GM21786 (cell line): ENCODE measurements around the gene H2BK1.

Source experiments
- ATAC-seq: cut with Tn5 transposase; IDR thresholded peaks from one replicate; pipeline ENCODE4 v1.9.1; 2021; ENCODE audit not compliant: unreplicated experiment

The H2BK1 gene

DNA sequence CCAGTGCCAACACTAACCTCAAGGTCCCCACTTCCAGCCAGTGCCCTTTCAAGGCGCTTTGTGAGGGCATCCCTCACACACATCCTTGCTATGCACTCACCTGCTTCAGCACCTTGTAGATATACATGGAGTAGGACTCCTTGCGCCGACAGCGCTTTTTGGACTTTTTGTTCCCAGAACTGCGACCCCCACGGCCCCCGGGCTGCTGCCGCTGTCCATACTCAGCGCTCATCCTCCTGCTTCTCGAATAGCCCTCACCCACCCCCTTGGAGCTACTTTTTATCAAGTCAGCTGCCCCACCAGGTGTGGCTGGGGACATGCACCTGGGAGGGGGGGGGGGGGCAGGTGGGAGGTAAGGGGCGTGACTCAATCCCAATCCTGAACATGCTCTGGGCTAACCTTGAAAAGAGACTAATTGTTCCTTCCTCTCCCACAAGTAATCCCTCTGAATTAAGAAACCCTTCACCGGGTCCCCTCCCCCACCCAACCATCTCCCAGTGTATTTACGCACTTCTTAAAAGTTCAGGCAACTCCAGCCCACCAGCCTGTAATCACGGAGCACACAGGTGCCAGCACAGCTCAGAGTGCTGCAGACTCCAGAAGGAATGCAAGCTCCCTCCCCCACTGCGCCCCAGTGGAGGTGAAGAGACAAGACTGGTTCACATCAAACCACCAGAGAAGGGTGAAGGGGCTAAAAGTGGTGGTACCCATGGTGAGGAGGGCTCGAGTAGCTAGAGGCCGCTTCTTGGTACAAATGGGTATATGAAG, at the start of gene H2BK1:
H2BK1 (minus strand) TSS at position 402 of the 768 bp plus-strand sequence; CDS start at position 232, 170 bp downstream.
- ATAC-seq: no peak

DNA sequence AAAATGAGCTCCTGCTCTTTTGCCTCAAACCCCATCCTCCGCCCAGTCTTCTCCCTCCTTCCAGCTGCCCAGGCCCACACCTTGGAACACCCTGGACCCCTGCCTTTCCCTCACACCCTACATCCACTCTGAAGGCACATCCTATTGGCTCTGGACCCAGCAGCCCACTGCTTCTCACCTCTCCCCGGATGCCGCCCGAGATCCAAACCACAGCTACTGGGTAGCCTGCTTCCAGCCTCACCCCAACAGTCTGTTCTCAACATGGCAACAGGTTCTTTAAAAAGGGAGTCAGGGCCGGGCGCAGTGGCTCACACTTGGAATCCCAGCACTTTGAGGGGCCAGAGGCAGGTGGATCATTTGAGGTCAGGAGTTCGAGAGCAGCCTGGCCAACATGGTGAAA, 47.7 kb upstream of the H2BK1 start:
- ATAC-seq: no peak

DNA sequence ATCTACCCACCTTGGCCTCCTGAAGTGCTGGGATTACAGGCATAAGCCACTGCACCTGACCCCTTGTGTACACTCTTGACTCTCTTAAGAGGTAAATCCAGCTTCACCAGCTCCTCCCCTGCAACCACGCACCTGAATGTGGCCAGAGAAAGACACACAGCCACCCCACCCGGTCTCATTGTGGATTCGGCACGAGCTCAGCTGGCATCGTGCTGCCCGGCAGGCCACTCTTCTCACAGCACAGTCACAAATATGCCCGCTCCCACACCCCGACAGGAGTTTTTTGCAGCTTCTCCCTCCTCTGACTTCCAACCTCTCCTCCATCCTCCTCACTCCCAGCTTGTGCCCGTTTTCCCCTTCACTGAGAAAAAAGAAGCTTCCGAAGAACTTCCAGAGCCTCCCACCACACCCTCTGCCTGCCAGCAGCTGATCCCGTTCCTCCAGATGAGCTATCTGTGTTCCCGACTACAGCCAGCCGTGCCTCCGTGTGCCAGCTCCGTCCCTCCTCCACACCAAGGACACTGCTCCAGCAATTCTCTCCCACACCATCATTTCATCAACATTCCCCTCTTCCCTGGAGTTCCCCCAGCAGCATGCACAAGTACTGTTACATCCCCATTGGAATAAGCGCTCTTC, 46.2 kb upstream of the H2BK1 start:
- ATAC-seq: no peak

DNA sequence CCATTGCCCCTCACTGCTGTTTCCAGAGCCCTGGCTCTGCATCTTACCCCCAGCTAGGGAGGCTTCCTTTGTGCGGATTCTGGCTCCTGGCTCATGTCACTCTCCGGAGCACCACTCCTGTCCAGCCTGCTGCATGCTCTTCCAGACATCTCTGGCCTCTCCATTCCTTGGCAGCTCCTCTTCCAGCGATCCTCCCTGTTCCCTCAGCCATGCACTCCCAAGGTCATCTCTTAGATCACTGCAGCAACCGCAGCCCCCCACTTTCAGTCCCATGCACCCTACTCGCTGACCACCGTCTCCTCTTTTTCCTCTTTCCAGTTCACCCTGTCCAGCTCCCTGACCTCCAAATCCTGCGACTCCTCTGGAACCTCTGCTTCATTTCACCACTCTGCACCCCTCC, 45.1 kb upstream of the H2BK1 start:
- no peak for ATAC-seq

DNA sequence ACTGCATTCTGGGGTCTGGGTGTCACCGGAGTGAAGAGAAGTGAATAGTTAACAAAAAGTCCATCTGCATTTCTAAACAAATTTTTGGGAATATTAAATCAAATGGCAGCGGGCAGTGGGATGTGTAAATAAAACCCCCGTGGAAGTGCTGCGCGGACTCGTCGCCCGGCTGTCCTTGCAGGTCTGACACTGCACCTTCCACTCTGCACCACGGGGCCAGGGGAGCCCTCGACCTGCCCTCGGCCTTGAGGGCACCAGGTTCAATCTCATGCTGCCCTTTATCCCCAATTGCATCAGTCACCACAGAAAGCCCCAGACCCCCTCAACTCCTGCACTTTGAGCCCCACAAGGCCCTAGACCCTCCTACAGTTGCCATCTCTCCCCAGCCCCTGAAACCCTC, 44.6 kb upstream of the H2BK1 start:
- ATAC-seq: no peak

DNA sequence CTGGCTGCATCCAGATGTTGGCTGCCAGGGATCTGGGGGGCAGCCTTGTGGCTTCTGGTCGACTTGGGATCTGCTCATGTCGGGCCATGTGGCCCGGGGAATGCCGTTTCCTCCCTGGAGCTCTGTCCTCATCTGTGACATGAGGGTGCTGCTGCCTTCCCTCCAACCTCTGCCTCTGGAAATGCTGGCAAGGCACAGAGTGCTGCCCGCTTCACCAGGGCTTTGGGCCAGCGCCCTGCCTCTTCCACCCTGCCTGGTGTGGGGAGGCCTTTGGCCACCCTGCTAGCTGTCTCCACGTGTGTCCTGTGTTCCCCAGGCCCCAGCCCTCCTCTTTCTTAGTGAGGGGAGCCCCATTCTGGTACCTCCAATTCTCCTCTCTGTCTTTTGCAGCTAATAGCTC, 44.0 kb upstream of the H2BK1 start:
- no peak for ATAC-seq

DNA sequence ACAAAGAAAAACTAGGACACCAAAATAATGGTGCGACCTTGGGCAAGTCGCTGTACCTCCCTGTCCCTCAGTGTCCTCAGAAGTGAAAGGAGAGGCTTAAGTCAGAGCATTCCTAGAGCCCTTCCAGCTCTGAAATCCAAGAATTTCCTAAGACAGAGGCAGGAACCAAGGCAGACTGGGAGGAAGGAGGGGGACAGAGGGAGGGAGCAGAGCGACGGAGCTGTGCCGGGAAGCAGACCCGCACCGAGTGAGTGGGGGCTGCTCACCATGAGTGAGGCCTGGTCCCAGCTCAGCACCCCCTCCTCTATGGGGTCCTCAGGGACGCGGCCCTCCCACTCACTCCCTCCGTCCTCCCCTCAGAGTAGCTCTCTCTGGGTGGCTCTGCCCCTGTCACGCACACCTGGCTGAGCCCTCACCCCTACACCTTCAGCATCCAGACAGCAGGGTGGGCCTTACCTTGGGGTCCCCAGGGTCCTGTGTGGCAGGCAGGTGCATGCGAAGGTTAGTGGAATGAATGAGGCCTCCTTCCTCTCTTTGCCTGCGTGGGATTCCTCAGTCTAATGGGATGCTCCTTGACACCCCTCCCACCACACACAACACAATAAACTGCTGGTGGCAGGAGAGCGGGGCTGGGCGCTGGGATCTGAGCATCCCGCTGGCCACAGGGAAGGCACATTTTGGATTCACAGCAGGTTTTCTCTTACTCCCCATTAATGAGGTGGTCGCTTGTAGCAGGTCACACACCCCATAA, 42.8 kb upstream of the H2BK1 start:
- ATAC-seq: no peak

DNA sequence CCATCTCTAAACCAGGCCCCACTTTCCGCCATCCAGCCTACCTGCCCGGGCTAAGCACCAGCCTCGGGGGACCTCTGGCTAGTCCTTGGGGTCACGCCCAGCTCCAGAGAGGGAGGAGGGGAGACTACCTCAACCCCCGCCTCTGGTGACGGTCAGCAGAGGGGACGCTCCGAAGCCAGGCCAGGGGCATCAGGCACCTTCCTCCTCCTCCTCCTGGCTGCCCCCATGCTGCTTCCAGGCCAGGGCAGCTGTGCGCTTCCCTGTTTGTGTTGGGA, 42.2 kb upstream of the H2BK1 start:
- ATAC-seq: no peak

DNA sequence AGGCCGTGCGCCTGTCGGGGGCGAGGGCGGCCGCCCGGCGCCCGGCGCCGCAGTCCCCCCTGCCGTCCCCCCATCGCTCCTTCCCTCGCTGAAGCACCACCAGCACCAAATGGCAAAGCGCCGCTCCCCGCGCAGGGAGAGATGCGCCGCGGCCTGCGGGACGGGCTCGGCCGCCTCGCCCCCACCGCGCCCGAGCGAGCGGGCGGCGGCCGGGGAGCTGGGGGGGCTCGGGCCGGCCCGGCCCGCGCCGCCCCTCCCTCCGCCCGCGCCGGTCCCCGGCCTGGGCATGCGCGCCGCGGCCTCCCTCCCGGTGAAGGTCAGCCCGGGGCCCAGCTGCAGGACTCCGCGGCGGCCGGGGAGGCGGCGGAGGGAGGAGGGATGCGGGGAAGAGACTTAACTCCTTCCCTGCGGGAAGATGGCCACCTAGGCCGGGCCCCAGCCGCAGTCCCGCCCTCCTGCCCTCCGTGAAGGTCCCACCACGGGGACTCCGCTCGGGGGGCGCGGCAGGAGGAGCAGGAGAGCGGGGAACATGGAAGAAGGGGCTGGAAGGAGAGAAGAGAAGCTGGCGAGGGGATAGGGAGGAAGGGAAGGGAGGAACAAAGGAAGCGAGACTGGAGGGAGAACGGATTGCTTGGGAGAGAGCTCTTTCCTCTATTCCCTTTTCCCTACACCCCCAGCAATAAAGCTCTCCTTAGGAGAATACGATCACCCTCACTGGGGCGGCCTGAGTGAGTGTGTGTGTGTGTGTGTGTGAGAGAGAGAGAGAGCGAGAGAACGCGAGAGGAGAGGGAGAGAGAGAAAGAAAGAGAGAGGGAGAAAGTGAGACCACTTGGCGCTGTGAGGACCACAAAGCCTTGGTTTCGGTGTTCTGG, 41.6 kb upstream of the H2BK1 start:
- ATAC-seq: no peak

DNA sequence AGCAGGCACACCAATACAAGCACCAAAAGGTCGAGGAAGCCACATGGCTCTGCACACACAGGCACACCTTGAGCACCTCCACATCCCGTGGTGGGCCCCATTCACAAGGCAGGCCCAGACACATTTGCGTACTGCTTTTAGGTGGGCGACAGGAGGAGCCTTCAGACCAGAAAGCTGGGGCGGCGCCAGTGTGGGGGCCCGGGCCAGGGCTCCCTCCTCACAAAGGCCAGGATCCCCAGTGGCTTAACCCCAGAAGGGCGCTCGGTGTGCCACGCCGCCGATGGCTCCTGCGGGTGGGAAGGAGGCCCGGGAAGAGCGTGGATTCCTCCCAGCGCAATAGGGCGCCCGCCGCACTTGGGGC, 41.0 kb upstream of the H2BK1 start:
- no peak for ATAC-seq

DNA sequence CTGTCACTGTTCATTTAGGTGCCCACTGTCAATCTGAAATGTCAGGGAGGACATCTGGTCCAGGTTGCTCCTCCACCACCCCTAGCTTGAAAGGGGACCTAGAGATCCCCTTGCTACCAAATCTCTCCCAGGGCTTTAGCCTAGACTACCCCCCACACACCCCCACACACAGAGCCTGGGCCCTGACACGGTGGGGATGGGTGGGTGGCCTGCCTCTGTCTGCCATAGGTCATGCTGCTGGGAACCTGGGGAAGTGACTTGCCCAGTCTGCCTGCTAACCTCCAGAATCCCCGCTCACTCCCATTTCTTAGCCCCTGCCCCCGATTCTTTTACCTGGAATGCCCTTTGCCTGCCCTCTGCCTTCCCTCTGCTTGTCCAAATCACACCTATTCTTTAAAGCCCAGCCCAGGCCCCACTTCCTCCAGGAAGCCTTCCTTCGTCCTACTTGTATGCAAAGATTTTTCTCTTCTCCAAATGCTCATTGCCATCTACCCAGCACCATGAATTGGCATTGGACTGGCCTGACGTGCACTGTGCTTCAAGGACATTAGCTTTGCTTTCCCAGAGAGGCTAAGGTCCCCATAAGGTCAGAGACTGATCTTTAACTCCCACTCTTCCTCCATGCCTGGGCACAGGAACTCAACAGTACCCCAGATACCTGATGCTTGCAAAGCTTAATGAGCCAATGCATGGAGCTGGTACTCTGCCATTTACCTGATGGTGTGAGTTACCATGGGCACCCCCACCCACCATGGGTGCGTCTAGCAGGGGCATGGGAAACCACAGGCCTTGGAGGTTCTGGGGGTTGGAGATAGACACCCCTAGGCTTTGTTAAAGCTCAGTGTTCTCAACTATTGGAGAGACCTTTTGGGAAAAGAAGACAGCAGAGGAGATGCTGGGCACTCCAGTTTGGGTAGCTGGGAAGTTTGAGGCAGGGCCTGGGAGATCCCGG, 40.2 kb upstream of the H2BK1 start:
- ATAC-seq: no peak

DNA sequence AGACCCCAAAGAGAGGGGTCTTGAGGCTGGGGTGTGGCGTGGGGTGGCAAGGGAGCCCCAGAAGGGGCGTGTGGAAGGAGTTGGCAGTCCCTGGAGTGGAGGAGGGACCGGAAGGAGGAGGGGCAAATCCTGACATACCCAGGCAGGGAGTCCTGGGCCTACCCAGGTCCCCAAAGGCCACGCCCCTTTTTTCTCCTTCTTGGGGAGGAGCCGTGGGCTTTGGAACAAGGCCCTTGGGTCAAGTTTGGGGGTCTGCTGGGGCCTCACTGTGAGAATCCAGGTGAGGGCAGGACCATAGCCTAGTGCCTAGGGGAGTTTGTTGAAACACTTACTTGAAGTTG, 39.4 kb upstream of the H2BK1 start:
- ATAC-seq: no peak

DNA sequence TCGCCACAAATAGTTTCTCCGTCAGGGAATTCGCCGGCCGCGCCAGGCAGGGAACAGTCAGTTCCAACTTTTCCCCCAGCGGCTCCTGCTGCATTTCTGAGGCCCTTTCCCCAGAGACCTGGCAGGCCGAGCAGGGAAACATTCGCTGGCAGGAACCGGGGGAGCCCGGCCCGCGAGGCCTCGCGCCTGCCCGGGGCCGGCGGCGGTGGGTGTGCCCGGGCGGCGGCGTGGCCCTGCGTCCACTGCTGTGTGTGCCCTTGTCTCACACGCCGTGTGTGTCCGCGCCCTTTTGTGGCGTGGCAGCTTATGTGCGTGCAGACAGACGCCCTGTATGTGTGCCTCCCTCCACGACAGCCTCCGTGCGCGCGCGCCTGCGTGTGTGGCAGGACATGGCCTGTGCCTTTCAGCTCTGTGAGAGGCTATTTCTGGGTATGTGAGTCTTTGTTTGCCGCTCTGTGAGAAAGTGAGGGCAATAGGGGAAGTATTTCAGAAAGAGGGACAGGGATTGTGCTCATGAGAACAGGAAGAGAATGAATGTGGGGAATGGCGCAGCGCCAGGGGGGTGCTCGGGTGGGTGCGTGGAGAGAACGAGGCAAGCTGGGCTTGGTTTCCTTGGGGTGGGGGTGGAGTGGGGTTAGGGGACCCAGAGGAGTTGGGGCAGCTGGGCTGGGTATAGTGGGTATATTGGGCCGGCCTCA, 38.9 kb upstream of the H2BK1 start:
- no peak for ATAC-seq

DNA sequence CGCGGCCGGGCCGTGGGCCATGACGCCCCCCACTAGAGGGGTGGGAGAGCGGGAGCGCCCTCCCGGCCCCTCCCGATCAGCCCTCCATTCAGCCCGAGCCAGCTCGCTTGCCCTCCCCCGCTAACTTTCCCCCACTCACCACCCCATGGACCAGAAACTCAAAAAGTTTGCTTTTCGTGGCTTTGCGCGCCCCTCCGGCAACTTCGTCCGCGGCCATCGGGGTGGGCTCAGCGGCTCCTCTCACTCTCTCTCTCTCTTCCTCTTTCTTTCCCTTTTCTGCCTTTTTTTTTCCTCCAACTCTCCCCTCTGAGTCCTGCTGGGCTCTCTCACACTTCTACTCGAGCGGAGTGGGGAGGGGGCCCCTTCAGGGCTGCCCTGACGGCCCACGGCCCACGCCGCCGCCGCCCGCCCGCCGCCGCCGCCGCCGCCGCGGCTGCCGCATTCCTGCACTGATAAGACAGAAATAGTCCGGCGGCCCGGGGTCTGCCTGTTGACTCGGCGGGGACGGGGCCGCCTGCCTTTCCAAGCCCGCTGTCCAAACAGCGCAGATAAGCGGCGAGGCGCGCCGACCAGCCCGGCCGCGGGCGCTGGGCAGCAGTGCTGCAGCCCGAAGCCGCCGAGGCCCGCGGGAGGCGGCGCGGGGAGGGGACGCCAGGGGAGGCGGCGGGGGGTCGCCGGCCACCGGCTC, 38.2 kb upstream of the H2BK1 start, which contains the start of gene SMARCD3:
SMARCD3 (minus strand) TSS at position 349 of the 688 bp plus-strand sequence; CDS start at position 217, 132 bp downstream.
- no peak for ATAC-seq

DNA sequence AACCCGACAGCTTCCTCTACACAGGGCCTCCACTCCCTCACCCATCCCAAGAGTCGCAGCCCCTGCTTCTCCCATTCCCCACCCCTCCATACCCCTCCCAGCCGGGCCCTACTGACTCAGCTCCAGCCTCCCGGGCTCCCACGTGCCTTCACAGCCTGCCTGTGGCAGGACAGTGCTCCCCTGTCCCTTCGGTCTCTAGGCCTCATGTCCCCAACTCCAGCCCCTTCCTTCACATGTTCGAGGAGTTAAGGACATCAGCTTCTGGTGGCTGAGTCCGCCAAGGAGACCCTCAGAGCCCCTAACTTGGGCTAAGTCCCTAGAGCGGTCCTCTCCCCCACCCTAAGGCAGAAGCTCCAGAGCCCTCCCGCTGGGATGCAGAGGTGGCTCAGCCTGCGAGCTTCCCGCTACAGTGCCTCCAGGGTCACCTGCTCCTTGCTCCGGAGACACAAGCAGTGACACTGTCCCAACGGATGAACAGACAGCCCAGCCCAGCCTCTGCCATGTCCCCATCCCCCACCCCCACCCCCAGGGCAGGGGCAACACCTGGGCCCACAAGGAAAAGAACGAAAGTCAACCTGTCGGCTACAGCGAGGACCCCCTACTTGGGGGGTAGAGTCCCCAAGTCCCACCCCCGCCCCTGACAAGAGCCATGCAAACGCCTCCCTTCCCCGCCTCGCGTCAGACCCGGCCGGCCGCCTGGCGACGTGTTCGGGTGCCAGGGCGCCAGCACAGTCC, 37.5 kb upstream of the H2BK1 start:
- no peak for ATAC-seq

DNA sequence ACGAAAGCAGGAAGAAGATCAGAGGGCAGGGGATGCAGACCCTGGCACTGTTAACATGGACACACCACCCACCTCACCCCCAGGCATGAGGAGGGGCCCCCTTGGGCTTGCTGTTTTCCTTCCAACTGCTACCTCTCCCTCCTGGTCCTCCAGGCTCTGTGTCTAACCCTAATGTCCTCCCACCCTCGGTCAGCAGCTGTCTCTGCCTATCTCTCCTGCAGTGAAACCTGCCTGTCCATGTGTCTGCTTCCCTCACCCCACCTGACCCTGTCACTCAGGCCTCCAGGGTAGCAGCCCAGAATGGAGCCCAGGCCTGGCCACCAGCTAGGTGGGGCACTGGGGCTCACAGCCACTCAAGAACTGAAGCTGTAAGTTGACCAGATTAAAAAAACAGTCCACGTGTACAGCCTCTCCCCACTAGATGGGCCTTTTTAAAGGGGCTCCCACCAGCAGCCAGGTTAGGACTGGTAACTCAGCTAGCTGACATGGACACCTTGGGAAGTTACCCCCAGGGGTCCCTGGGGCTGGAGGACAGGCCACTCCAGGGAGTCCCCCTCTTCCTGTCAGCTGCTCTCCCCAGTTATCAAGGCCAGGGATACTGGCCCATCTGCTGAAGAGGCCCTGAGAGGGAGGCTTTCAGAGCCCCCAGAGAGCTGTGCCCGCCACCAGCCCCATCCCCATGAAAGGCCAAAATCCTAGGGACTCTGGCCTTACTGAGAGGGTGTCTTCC, 36.7 kb upstream of the H2BK1 start:
- ATAC-seq: no peak

DNA sequence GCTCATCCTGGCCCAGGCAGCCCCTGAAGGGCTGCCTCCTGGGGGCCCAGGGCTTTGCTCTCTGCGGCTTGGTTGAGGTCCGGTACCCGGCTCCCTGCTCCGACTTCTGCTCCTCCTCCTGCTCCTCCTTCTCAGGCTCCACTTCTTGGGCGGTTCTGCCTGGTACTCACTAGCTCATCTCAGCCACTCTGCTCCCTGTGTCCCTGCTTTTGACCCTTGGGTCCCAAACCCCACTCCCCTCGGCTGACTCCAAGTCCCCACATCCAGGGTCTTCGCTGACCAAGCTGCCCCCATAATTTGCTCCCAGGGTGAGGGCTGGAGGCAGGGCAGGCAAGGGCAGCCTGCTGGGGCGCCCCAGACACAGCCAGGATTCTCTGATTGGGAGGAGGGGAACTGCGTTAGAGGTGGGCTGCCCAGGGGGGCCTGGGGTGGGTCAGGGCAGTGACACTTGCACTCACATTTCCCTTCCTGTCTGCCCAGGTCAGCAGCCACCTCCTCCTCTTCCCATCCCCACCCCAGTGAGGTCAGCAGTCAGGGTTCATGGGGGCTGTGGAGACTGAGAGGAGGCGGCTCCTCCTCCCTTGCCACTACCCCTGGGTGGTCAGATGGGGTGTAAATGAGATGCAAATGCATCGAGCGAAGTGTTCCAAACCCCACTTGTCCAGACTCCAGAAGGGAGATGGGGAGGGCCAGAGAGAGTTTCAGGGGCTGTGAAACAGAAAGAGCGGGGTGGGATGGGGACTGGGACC, 36.0 kb upstream of the H2BK1 start:
- no peak for ATAC-seq
